ENCODE measurements around the gene CSF2RB.

Gene CSF2RB

GRCh38 chr22:36934418-36935312, 21.2 kb downstream of the CSF2RB start:
- H3K4me3 ChIP-seq (replicated peaks in 1 of 2; ENCODE audit: low read depth in 2 of 2, low read length in 2 of 2): no peak overlapping the region
- no peak for TF ChIP-seq CTCF (IDR thresholded peaks at IDR 0.05; ENCODE audit: low read depth, low read length)
- no peak for DNase-seq (ENCODE audit: low read depth in 2 of 2)

GRCh38 chr22:36935313-36935610, 21.8 kb downstream of the CSF2RB start:
- no peak for TF ChIP-seq CTCF (IDR thresholded peaks at IDR 0.05; ENCODE audit: low read depth, low read length)
- no peak for DNase-seq (ENCODE audit: low read depth in 2 of 2)
- no peak overlapping the region for H3K4me3 ChIP-seq (replicated peaks in 1 of 2; ENCODE audit: low read depth in 2 of 2, low read length in 2 of 2)

- DNase-seq (ENCODE audit: low read depth in 2 of 2): no peak
- no peak overlapping the region for H3K4me3 ChIP-seq (replicated peaks in 1 of 2; ENCODE audit: low read depth in 2 of 2, low read length in 2 of 2)
- TF ChIP-seq CTCF (IDR thresholded peaks at IDR 0.05; ENCODE audit: low read depth, low read length): no peak
Observed at GRCh38 chr22:36935694-36936093, 22.3 kb downstream of the CSF2RB start.

- no peak for TF ChIP-seq CTCF (IDR thresholded peaks at IDR 0.05; ENCODE audit: low read depth, low read length)
- no peak overlapping the region for H3K4me3 ChIP-seq (replicated peaks in 1 of 2; ENCODE audit: low read depth in 2 of 2, low read length in 2 of 2)
- no peak for DNase-seq (ENCODE audit: low read depth in 2 of 2)
Observed at GRCh38 chr22:36936362-36937116, 23.1 kb downstream of the CSF2RB start.

GRCh38 chr22:36937319-36938027, 24.0 kb downstream of the CSF2RB start:
- DNase-seq (ENCODE audit: low read depth in 2 of 2): no peak
- H3K4me3 ChIP-seq (replicated peaks in 1 of 2; ENCODE audit: low read depth in 2 of 2, low read length in 2 of 2): no peak overlapping the region
- no peak for TF ChIP-seq CTCF (IDR thresholded peaks at IDR 0.05; ENCODE audit: low read depth, low read length)

GRCh38 chr22:36938028-36938425, 24.6 kb downstream of the CSF2RB start:
- TF ChIP-seq CTCF (IDR thresholded peaks at IDR 0.05; ENCODE audit: low read depth, low read length): no peak
- DNase-seq (ENCODE audit: low read depth in 2 of 2): no peak
- H3K4me3 ChIP-seq (replicated peaks in 1 of 2; ENCODE audit: low read depth in 2 of 2, low read length in 2 of 2): no peak overlapping the region
